ENCODE results near the gene NKTR. TPM values are rescaled to one million over a fixed set of nuclear protein-coding genes. Genes with fewer than 3 reads are reported as not detected.

Gene NKTR
- total and polyA plus RNA-seq, 2 of the 13 experiments (the other 11 are each of a cell fraction or from before 2014, with no cell fraction given): 41.3 to 59.6 TPM

DNA sequence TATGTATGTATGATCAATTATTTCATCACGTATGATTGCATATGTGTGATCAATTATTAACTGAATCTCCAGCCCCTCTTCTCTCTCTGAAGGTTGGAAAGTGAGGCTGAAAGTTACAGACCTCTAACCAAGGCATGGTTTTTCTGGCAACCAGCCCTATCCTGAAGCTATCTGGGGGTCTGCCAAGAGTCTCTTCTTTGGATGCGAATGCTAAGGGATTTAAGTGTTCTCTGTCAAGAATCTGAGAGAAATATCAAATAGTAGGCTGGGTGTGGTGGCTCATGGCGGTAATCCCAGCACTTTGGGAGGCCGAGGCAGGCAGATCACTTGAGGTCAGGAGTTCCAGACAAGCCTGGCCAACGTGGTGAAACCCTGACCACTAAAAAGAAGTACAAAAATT is 8.1 kb downstream of the NKTR start:
- H3K36me3 ChIP-seq (replicated peaks in 1 of 2; ENCODE audit: control insufficient read depth in 1 of 2, insufficient read depth in 2 of 2, low read length in 2 of 2): peaks cover 3 to 35% of the 10 kb centered on the region in 2 experiments
- FAIRE-seq (no peak), ATAC-seq (no peak), DNase-seq (ENCODE audit: low spot score) (no peak)
- TF ChIP-seq RBFOX2 (IDR thresholded peaks at IDR 0.05; ENCODE audit: low read depth, low read length): no peak
- TF ChIP-seq CHD2 (IDR thresholded peaks at IDR 0.05; ENCODE audit: low read depth, low read length): no peak
- no peak for TF ChIP-seq ZNF577 (CRISPR knock-in tag; IDR thresholded peaks at IDR 0.05; ENCODE audit: borderline replicate concordance, low read depth)
- TF ChIP-seq BCL6 (CRISPR knock-in tag; IDR thresholded peaks at IDR 0.05): no peak
- no peak for TF ChIP-seq RELA (CRISPR knock-in tag; IDR thresholded peaks at IDR 0.05)
- no peak for TF ChIP-seq NRL (CRISPR knock-in tag; IDR thresholded peaks at IDR 0.05; ENCODE audit: borderline replicate concordance)
- no peak for TF ChIP-seq ZNF333 (CRISPR knock-in tag; IDR thresholded peaks at IDR 0.05; ENCODE audit: borderline replicate concordance)
- TF ChIP-seq, protein P1, sequence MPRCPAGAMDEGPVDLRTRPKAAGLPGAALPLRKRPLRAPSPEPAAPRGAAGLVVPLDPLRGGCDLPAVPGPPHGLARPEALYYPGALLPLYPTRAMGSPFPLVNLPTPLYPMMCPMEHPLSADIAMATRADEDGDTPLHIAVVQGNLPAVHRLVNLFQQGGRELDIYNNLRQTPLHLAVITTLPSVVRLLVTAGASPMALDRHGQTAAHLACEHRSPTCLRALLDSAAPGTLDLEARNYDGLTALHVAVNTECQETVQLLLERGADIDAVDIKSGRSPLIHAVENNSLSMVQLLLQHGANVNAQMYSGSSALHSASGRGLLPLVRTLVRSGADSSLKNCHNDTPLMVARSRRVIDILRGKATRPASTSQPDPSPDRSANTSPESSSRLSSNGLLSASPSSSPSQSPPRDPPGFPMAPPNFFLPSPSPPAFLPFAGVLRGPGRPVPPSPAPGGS (CRISPR knock-in tag; IDR thresholded peaks at IDR 0.05): no peak
- no peak for TF ChIP-seq TBP (CRISPR knock-in tag; IDR thresholded peaks at IDR 0.05)
- TF ChIP-seq, protein P2, sequence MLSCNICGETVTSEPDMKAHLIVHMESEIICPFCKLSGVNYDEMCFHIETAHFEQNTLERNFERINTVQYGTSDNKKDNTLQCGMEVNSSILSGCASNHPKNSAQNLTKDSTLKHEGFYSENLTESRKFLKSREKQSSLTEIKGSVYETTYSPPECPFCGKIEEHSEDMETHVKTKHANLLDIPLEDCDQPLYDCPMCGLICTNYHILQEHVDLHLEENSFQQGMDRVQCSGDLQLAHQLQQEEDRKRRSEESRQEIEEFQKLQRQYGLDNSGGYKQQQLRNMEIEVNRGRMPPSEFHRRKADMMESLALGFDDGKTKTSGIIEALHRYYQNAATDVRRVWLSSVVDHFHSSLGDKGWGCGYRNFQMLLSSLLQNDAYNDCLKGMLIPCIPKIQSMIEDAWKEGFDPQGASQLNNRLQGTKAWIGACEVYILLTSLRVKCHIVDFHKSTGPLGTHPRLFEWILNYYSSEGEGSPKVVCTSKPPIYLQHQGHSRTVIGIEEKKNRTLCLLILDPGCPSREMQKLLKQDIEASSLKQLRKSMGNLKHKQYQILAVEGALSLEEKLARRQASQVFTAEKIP (CRISPR knock-in tag; IDR thresholded peaks at IDR 0.05; ENCODE audit: borderline replicate concordance): no peak
- no peak for TF ChIP-seq JARID2 (CRISPR knock-in tag; IDR thresholded peaks at IDR 0.05; ENCODE audit: insufficient replicate concordance)
- no peak for TF ChIP-seq TAF1 (CRISPR knock-in tag; IDR thresholded peaks at IDR 0.05)
- TF ChIP-seq, protein P3, sequence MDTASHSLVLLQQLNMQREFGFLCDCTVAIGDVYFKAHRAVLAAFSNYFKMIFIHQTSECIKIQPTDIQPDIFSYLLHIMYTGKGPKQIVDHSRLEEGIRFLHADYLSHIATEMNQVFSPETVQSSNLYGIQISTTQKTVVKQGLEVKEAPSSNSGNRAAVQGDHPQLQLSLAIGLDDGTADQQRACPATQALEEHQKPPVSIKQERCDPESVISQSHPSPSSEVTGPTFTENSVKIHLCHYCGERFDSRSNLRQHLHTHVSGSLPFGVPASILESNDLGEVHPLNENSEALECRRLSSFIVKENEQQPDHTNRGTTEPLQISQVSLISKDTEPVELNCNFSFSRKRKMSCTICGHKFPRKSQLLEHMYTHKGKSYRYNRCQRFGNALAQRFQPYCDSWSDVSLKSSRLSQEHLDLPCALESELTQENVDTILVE (CRISPR knock-in tag; IDR thresholded peaks at IDR 0.05): no peak
- TF ChIP-seq FOXJ3 (CRISPR knock-in tag; IDR thresholded peaks at IDR 0.05; ENCODE audit: borderline replicate concordance): no peak
- TF ChIP-seq RCOR2 (CRISPR knock-in tag; IDR thresholded peaks at IDR 0.05): no peak
- TF ChIP-seq ZNF225 (CRISPR knock-in tag; IDR thresholded peaks at IDR 0.05): no peak
- TF ChIP-seq TCF7L2 (IDR thresholded peaks at IDR 0.05; ENCODE audit: low read depth, low read length): no peak
- POLR2A ChIA-PET: interaction anchor here (0.8 to 1.0 kb wide), 2 partner anchors 8 to 18 kb away, joined by 4 to 5 read pairs; partner anchors contain the start of genes NKTR and SS18L2
- no peaks in the 10 kb centered on the region for H3K9me3 ChIP-seq (ENCODE audit: low read length)
- no peak overlapping the region for H3K4me2 ChIP-seq (ENCODE audit: low read depth, low read length)
- BruUV-seq (replicated peaks): no TSS peak
- no peak overlapping the region for H3K4me3 ChIP-seq (replicated peaks in 1 of 3; ENCODE audit: insufficient read depth in 1 of 3, low read depth in 2 of 3, low read length in 3 of 3)
- peaks cover 65% of the 10 kb centered on the region for H4K20me1 ChIP-seq (ENCODE audit: insufficient read depth, low read length)
- H3K27ac ChIP-seq (ENCODE audit: extremely low read length, insufficient read depth, low read length): no peak overlapping the region
- H3K4me1 ChIP-seq (ENCODE audit: insufficient read depth, low read length): peaks cover 43% of the 10 kb centered on the region
- intact Hi-C loops (cut with micrococcal nuclease; ENCODE audit: unreplicated experiment): no loop called here
- peaks cover 96% of the 10 kb centered on the region for H3K79me2 ChIP-seq (ENCODE audit: insufficient read depth, low read length)
- no peak overlapping the region for H3K9ac ChIP-seq (ENCODE audit: insufficient read depth, low read depth, low read length)
- in situ Hi-C loops (cut with HindIII; ENCODE audit: extremely low pct_ligation_motif_present, low pct_unique_long_range_greater_than_20kb): no loop called here
- 93% methylated on average over 5 of the region's 5 CpGs for WGBS (ENCODE audit: low lambda C conversion rate)
- CTCF ChIA-PET (ENCODE audit: low intra/inter-chr PET ratio, low total read pairs): no interaction called here
- H2AFZ ChIP-seq (ENCODE audit: low read length): no peak overlapping the region
- H3K27me3 ChIP-seq (ENCODE audit: control insufficient read depth in 1 of 2, insufficient read depth in 2 of 2, low read length in 2 of 2): no peaks in the 10 kb centered on the region
